Measurements from ENCODE around the gene DUS2. TPM values are rescaled to one million over a fixed set of nuclear protein-coding genes. Genes with fewer than 3 reads are reported as not detected.

The DUS2 gene
- total RNA-seq: 11.3 TPM

DNA sequence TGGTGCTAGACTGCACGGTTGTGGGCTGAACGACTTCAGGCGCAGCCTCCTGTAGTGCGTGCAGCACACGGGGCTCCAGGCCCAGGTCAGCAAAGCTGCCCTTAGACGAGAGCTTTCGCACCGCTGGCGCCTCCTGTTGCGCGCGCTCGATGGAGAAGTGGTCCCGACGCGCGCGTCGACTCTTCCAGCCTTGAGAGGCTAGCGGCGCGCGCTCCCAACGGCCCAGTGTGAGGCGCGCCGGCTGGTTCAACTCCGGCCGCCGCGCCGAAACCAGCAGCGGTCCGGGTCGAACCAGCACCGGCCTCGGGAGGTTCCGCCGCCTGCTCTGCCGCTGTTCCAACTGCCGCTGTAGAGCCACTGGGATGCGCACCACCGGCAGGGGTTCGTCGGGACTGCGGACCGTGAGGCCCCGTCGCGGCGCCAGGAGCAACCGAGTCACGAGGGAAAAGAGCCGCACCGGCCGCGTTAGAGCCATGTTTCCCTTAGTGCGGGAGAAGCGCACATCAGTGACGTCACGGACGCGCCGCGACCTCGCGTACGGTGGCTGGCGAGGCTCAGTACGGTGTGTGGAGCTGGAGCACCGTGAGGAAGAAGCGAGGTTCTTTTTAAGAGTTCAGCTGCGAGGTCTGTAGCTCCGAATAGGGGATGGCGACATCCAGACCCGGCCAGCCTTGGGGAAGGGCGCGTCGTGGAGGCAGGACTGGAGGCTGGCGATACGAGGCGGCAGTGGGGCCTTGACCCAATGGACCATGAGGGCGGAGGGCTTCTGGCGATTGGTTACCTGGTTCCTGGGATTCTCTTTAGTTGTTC is at the start of gene DUS2, which contains the start of gene DDX28:
Gene DUS2, plus strand, starts transcription at position 557 of the 810 bp plus-strand sequence. CDS start 14,740 bp downstream, outside the sequence.
Gene DDX28, minus strand, starts transcription at position 505 of the 810 bp plus-strand sequence. Its CDS starts 30 bp downstream, at position 475.

DNA sequence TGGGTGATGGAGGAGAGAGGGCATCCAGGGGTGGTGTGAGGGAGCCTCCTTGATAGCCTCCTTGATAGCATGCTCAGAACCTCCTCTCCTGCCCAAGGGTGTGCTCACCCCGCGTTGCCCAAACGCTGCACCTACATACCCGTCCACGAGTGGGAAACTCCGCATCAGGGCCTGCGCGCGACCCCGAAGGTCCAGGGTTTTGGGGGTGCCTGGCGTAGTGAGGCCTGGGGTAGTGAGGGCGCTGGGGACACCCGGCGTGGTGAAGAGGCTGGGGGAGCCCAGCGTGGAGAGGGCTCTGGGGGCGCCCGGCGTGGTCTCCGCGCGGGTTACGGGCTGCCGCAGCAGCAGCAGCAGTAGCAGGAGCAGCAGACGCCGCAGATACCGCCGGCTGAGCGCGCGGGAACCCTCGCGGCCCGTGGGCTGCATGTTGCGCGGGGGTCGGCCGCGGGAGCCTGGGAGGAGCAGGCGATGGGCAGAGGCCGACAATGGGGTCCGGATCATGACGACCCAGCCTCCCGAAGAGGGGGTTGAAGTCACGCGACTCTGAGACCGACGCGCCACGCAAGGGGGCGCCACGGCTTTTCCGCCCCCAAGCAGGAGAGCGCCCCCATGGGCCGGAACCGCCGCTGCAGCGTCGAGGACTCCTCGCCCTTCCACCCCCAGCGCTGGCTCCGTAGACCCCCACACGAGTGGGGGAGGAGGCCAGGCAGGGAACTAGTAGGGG is 43.0 kb upstream of the DUS2 start, which contains the start of gene DPEP3:
Gene DPEP3, minus strand, starts transcription at position 545 of the 724 bp plus-strand sequence. Its CDS starts 119 bp downstream, at position 426.

DNA sequence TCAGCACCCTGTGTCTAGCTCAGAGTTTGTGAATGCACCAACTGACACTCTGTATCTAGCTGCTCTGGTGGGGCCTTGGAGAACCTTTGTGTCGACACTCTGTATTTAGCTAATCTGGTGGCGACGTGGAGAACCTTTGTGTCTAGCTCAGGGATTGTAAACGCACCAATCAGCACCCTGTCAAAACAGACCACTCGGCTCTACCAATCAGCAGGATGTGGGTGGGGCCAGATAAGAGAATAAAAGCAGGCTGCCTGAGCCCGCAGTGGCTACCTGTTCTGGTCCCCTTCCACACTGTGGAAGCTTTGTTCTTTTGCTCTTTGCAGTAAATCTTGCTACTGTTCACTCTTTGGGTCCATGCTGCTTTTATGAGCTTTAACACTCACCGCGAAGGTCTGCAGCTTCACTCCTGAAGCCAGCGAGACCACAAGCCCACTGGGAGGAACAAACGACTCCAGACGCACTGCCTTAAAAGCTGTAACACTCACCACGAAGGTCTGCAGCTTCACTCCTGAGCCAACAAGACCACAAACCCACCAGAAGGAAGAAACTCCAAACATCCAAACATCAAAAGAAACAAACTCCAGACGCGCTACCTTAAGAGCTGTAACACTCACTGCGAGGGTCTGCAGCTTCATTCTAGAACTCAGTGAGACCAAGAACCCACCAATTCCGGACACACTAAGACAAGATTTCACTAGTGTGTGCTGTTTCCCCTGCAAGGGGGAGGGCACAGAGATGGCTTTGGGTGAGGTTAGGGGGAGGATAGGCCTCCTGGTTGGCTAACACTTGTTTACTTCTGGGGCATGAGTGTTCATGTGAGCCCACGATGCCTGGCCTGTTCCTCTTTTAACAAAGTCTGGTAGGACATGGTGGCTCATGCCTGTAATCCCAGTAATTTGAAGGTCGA is 24.1 kb upstream of the DUS2 start, which contains the start of gene DPEP2:
Gene DPEP2, minus strand, starts transcription at position 706 of the 910 bp plus-strand sequence. CDS start 6,272 bp downstream, outside the sequence.

DNA sequence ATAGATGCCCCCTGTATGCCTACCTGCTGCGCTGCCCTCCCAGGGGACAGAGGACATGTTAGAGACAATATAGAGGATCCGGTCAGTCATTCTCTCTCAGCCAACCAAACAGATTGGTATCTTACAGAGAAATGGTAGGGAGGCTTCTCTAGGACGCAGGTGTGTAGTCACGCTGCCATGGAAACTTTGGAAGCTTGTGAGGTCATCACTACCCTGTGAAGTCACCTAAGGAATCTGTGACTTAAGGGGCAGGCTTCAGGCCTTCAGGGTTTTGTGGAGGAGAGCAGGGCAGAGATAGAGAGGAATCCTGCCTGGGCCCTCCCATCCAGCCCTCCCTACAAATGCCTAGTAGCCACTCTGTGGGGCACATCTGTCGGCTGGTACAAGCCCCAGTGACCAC is 7.4 kb upstream of the DUS2 start, which contains the start of gene DPEP2NB:
Gene DPEP2NB, minus strand, starts transcription at position 231 of the 400 bp plus-strand sequence. Its CDS starts 141 bp downstream, at position 90.

DNA sequence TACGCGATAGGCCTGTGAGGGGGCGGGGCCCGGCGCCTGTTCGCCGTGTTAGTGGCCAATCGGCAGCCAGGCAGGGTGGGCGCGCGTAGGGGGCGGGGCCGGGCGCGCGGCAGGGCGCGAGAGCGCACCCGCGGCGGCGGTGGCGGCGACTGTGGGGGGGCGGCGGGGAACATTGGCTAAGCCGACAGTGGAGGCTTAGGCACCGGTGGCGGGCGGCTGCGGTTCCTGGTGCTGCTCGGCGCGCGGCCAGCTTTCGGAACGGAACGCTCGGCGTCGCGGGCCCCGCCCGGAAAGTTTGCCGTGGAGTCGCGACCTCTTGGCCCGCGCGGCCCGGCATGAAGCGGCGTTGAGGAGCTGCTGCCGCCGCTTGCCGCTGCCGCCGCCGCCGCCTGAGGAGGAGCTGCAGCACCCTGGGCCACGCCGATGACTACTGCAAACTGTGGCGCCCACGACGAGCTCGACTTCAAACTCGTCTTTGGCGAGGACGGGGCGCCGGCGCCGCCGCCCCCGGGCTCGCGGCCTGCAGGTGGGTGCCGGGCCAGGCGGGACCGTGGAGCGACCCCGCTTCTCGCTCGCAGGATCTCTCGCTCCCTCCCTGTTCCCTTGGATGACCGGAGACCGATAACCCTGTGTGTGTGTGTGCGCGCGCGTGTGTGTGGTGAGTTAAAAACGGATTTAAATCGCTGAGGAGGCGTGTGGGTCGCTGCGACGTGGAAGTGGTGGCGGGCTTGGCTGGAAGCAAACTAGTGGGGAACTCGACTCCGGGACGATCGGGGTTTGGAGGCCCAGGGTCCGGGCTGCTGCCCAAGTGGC is 62.4 kb downstream of the DUS2 start, which contains the start of gene NFATC3:
Gene NFATC3, plus strand, starts transcription at position 112 of the 813 bp plus-strand sequence. Its CDS starts 312 bp downstream, at position 424.

Small RNA genes lying within 50 kb of the gene (small RNA-seq; reads per million reads assigned to genes)
- gene RF00019 (ENCODE audit: low replicate concordance) (not detected), gene RNU6-359P (ENCODE audit: low replicate concordance) (not detected)

Other genes with a start within 250 kb of the DUS2 start
- 18.7 TPM for gene RANBP10, start 216.7 kb upstream of the DUS2 start, total RNA-seq
- 5.4 TPM for gene TSNAXIP1, start 216.4 kb upstream of the DUS2 start, total RNA-seq
- gene THAP11, start 181.0 kb upstream of the DUS2 start, total RNA-seq: 37.0 TPM
- gene NUTF2, start 176.4 kb upstream of the DUS2 start, total RNA-seq: 115 TPM
- gene CENPT, start 175.6 kb upstream of the DUS2 start, total RNA-seq: 39.8 TPM
- 82.0 TPM for gene EDC4, start 150.2 kb upstream of the DUS2 start, total RNA-seq
- 1.2 TPM for gene NRN1L, start 138.4 kb upstream of the DUS2 start, total RNA-seq
- gene PSKH1, start 130.0 kb upstream of the DUS2 start, total RNA-seq: 26.0 TPM
- 0.18 TPM for gene CTRL, start 91.4 kb upstream of the DUS2 start, total RNA-seq
- gene PSMB10, start 86.4 kb upstream of the DUS2 start, total RNA-seq: 54.2 TPM
- 10.1 TPM for gene LCAT, start 79.2 kb upstream of the DUS2 start, total RNA-seq
- gene SLC12A4, start 54.6 kb upstream of the DUS2 start, total RNA-seq: 45.4 TPM
- gene DPEP3, start 42.8 kb upstream of the DUS2 start, total RNA-seq: not detected
- 2.7 TPM for gene DPEP2, start 23.8 kb upstream of the DUS2 start, total RNA-seq
- gene DPEP2NB, start 7.4 kb upstream of the DUS2 start, total RNA-seq: not detected
- gene DDX28, start 52 bp upstream of the DUS2 start, total RNA-seq: 10.2 TPM
- 36.4 TPM for gene NFATC3, start 62.1 kb downstream of the DUS2 start, total RNA-seq
- gene ESRP2, start 212.8 kb downstream of the DUS2 start, total RNA-seq: 16.1 TPM
- gene PLA2G15, start 222.1 kb downstream of the DUS2 start, total RNA-seq: 34.9 TPM
- 21.8 TPM for gene SLC7A6, start 241.2 kb downstream of the DUS2 start, total RNA-seq

Measured in metanephros (tissue), 2 donors.